Endodermal cell (in vitro differentiated cells): ENCODE measurements around the gene INSYN1. TPM values are rescaled to one million over a fixed set of nuclear protein-coding genes. Genes with fewer than 3 reads are reported as not detected.

Source experiments
- DNase-seq: peaks from one replicate; pipeline ENCODE4 v3.0.0-alpha.2; 2017
- H3K27ac ChIP-seq: 2 replicates; pipeline ENCODE4 v1.5.1; 2013; ENCODE audit warnings: mild to moderate bottlenecking, low read depth, low read length, moderate library complexity
- H3K27me3 ChIP-seq: 2 replicates; pipeline ENCODE4 v1.6.1; 2013; ENCODE audit warnings: mild to moderate bottlenecking, low read length, moderate library complexity; ENCODE audit not compliant: insufficient read depth, control insufficient read depth, poor library complexity, severe bottlenecking
- H3K36me3 ChIP-seq: 2 replicates; pipeline ENCODE4 v1.7.0; 2013; ENCODE audit warnings: mild to moderate bottlenecking, low read length, moderate library complexity; ENCODE audit not compliant: control insufficient read depth, insufficient read depth
- H3K4me1 ChIP-seq: one replicate; pipeline ENCODE4 v1.7.0; 2013; ENCODE audit warnings: low read length; ENCODE audit not compliant: control insufficient read depth, insufficient read depth
- H3K4me3 ChIP-seq: 2 replicates; pipeline ENCODE4 v1.5.1; 2013; ENCODE audit warnings: mild to moderate bottlenecking, low read length, moderate library complexity
- H3K9ac ChIP-seq: 2 replicates; pipeline ENCODE4 v1.6.1; 2013; ENCODE audit warnings: mild to moderate bottlenecking, low read length, moderate library complexity; ENCODE audit not compliant: poor library complexity, severe bottlenecking; ENCODE audit errors: extremely low read depth
- H3K9me3 ChIP-seq: 2 replicates; pipeline ENCODE4 v1.6.1; 2013; ENCODE audit warnings: mild to moderate bottlenecking, low read length, moderate library complexity; ENCODE audit not compliant: control insufficient read depth
- H3K27ac Mint-ChIP-seq: 2 replicates; pipeline ENCODE4 v1.8.0; 2020; ENCODE audit warnings: mixed read lengths
- H3K27me3 Mint-ChIP-seq: 2 replicates; pipeline ENCODE4 v1.8.0; 2021; ENCODE audit warnings: mild to moderate bottlenecking, mixed read lengths; ENCODE audit not compliant: insufficient read depth
- H3K36me3 Mint-ChIP-seq: 2 replicates; pipeline ENCODE4 v1.8.0; 2020; ENCODE audit warnings: low read depth, mixed read lengths
- H3K4me1 Mint-ChIP-seq: 2 replicates; pipeline ENCODE4 v1.8.0; 2020; ENCODE audit warnings: mixed read lengths
- H3K4me3 Mint-ChIP-seq: 2 replicates; pipeline ENCODE4 v1.8.0; 2020; ENCODE audit warnings: mild to moderate bottlenecking, moderate library complexity, mixed read lengths
- H3K9me3 Mint-ChIP-seq: 2 replicates; pipeline ENCODE4 v1.8.0; 2020; ENCODE audit warnings: mild to moderate bottlenecking, mixed read lengths
- CTCF ChIP-seq: fragments of 200-600 bp; sonication (generic); conservative IDR thresholded peaks from 2 replicates; pipeline ENCODE4 v1.5.0; 2021; ENCODE audit warnings: antibody characterized with exemption, mild to moderate bottlenecking
- WGBS, 2 experiments: methylation state at CpG; one replicate each; pipeline versions ENCODE4 v1.1.5 to v1.1.7; 2013; ENCODE audit warnings: missing lambda C conversion rate in 2 of 2, mixed read lengths in 1 of 2; ENCODE audit not compliant: insufficient coverage in 1 of 2, insufficient read length in 1 of 2; 5-methylcytosine and 5-hydroxymethylcytosine counted together
- total RNA-seq, 2 donors: library from RNA; stranded (reverse); fragmentation: NEBNext Ultra II Directional in 1 of 2; extraction: Animal tissue kit (Norgen Biotek cat#: 25700) in 1 of 2; gene quantifications; 2 replicates in 1 of 2; 3 replicates in 1 of 2; pipeline ENCODE4 v1.2.1, GENCODE V29; 2021

The INSYN1 gene
- total RNA-seq, 2 donors from 2014 or later: 0.33 to 0.55 TPM

DNA sequence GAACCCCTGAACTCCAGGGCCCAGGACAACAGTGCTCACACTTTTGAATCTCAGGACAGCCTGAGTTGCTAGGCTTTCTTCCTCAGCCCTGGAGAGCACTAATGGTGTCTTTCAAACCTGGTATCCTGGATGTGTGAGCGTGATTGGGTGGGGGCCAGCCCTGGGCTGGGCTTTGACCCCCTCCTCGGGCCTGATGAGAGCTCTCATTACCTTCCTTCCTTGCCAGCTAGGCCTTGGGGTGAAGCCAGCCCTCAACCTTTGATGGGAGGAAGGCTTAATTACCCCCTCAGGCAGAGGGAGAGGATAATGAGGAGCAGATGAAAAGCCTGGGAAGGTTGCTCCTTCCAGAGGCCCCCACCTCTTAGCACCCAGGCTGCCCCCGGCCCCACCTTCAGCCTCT lies 31.1 kb upstream of the INSYN1 start:
- DNase-seq: no peak
- no peak for TF ChIP-seq CTCF
- H3K27me3 ChIP-seq: peaks cover 28% of the 10 kb centered on the region
- no peaks in the 10 kb centered on the region for H3K4me1 ChIP-seq
- no peaks in the 10 kb centered on the region for H3K36me3 ChIP-seq
- Mint-ChIP-seq H3K4me3 (no peak overlapping the region), H3K9me3 (no peaks in the 10 kb centered on the region), H3K36me3 (no peaks in the 10 kb centered on the region), H3K27me3 (peaks cover 69% of the 10 kb centered on the region), H3K4me1 (peaks cover 10% of the 10 kb centered on the region), H3K27ac (no peak overlapping the region)
- 81% methylated on average over 3 of the region's 3 CpGs; no CpG with 5 or more reads in 1 of the 2 experiments for WGBS, 2 experiments
- no peak overlapping the region for H3K27ac ChIP-seq
- H3K9ac ChIP-seq: no peak overlapping the region
- no peaks in the 10 kb centered on the region for H3K9me3 ChIP-seq
- H3K4me3 ChIP-seq: no peak overlapping the region

DNA sequence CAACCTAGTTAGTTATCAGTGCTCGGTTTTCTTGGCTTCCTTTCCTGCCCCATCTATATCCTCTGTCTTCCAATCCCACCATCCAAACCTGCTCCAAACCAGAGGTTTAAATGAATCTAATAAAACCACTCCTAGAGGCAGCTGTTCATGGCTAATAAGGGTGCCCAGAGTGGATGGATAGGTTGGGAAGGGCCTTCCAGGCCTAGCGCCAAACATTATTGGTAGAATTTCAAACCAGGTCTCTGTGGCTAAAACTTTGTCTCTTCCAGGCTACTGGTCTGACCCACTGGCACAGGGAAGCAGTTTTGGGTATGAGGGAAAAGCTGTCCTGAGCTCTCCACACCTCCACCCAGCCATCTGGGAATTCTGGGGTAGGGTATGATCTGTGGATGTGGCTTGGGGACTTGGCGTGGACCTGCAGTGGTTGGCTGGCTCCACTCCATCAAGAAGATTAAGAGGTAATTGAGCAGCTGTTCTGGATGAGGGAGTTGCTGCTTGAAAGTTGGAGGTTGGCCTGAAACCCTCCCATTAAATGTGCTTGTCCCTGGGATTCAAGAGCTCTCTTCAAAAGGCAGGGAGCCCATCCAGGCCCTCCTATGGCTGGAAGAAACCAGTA lies 29.3 kb upstream of the INSYN1 start:
- no peak overlapping the region for H3K9ac ChIP-seq
- H3K4me3 ChIP-seq: no peak overlapping the region
- H3K4me1 ChIP-seq: no peaks in the 10 kb centered on the region
- WGBS, 2 experiments: 94 to 100% methylated on average over 1 to 3 of the region's 3 CpGs
- H3K36me3 Mint-ChIP-seq: no peaks in the 10 kb centered on the region
- no peak overlapping the region for H3K4me3 Mint-ChIP-seq
- no peak overlapping the region for H3K27ac Mint-ChIP-seq
- H3K36me3 ChIP-seq: no peaks in the 10 kb centered on the region
- no peak for DNase-seq
- TF ChIP-seq CTCF: no peak
- peaks cover 21% of the 10 kb centered on the region for H3K27me3 ChIP-seq
- no peaks in the 10 kb centered on the region for H3K9me3 ChIP-seq
- H3K4me1 Mint-ChIP-seq: peaks cover 10% of the 10 kb centered on the region
- H3K9me3 Mint-ChIP-seq: no peaks in the 10 kb centered on the region
- no peak overlapping the region for H3K27ac ChIP-seq
- H3K27me3 Mint-ChIP-seq: peaks cover 51% of the 10 kb centered on the region

DNA sequence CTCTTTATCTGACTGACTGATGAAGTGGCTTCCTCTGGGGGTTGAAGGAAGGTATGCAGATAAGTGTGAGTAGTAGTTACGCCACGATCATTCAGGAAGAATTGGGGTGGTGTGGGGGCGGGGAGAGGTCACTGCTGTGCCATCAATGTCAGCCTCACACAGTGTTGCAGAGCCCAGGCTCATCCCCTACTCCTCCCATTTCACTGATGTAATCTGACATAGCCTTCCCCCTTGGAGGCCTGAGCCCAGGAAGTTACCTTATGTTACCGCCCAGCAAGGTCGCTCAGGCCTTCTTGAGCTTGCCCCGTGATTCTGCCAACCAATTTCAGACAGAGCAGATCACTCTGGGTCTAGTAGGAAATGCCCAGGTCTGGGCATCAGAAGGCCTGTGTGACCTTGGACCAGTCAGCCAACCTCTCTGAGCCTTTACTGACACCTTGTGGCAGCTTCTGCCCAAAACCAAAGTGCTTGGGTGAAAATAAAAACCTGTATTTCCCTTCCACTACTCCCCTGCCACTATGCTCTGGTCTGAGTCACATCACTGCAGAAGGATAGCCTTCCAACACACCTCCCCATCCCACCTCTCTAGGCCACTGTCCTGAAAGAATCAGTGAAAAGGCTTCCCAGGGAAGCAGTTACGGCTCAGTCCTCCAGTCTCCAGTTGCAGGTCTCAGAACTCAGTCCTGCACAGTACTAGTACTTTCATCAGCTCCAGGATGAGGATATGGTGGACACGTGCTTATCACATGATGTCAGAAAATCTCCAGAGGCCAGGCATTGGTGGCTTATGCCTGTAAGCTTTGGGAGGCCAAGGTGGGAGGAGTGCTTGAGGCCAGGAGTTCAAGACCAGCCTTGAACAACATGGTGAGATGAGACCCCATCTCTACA lies 28.1 kb upstream of the INSYN1 start:
- Histone ChIP-seq H3K36me3 (no peaks in the 10 kb centered on the region), H3K27me3 (peaks cover 12% of the 10 kb centered on the region), H3K4me3 (no peak overlapping the region), H3K27ac (no peak overlapping the region), H3K4me1 (no peaks in the 10 kb centered on the region), H3K9me3 (no peaks in the 10 kb centered on the region), H3K9ac (no peak overlapping the region)
- TF ChIP-seq CTCF: peak; percentile 72
- Mint-ChIP-seq H3K9me3 (no peaks in the 10 kb centered on the region), H3K36me3 (no peaks in the 10 kb centered on the region), H3K4me1 (peaks cover 5% of the 10 kb centered on the region), H3K27me3 (peaks cover 47% of the 10 kb centered on the region), H3K27ac (no peak overlapping the region), H3K4me3 (no peak overlapping the region)
- DNase-seq: peak; percentile 79
- 60 to 66% methylated on average over 5 to 8 of the region's 8 CpGs for WGBS, 2 experiments
